GM12878 (cell line): ENCODE data around the gene HORMAD1. TPM values are rescaled to one million over a fixed set of nuclear protein-coding genes. Genes with fewer than 3 reads are reported as not detected.
A peak's percentile ranks its signal among the peaks of the same experiment; 100 is the strongest.

Experiments
- BCLAF1 ChIP-seq: fragments of 450-650 bp; IDR thresholded peaks from 2 replicates; pipeline ENCODE4 v1.6.1; 2017; ENCODE audit warnings: antibody characterized with exemption, mild to moderate bottlenecking, moderate library complexity
- BMI1 ChIP-seq: fragments of 450-650 bp; IDR thresholded peaks from 2 replicates; pipeline ENCODE4 v1.6.1; 2016; ENCODE audit warnings: mild to moderate bottlenecking, moderate library complexity, borderline replicate concordance
- CEBPB ChIP-seq, 2 experiments: fragments of 150-350 bp in 1 of 2; IDR thresholded peaks; 2 replicates each; pipeline ENCODE4 v1.6.1; 2012 to 2014; ENCODE audit warnings: low read depth in 2 of 2, low read length in 2 of 2, borderline replicate concordance in 1 of 2, inconsistent platforms in 1 of 2
- CHD4 ChIP-seq: fragments of 200-600 bp; sonication (generic); IDR thresholded peaks from 2 replicates; pipeline ENCODE4 v1.6.1; 2016; ENCODE audit warnings: mild to moderate bottlenecking
- ETV6 ChIP-seq, 2 experiments: fragments of 450-650 bp in 1 of 2; IDR thresholded peaks in 1 of 2; conservative IDR thresholded peaks in 1 of 2; 2 replicates each; pipeline ENCODE4 v1.6.1; 2014; ENCODE audit warnings: antibody characterized with exemption in 1 of 2, borderline replicate concordance in 1 of 2, low read depth in 1 of 2, mild to moderate bottlenecking in 1 of 2, moderate library complexity in 1 of 2
- EZH2 ChIP-seq: IDR thresholded peaks from 2 replicates; pipeline ENCODE4 v1.6.1; 2012; ENCODE audit warnings: low read depth, mild to moderate bottlenecking, control low read depth, inconsistent platforms, low read length, borderline replicate concordance; ENCODE audit not compliant: control insufficient read depth
- HCFC1 ChIP-seq: fragments of 150-350 bp; IDR thresholded peaks from 2 replicates; pipeline ENCODE4 v1.6.1; 2014; ENCODE audit warnings: low read length
- JUNB ChIP-seq: IDR thresholded peaks from 2 replicates; pipeline ENCODE4 v1.6.1; 2016; ENCODE audit warnings: antibody characterized with exemption, mild to moderate bottlenecking
- MXI1 ChIP-seq: fragments of 150-350 bp; IDR thresholded peaks from 2 replicates; pipeline ENCODE4 v1.6.1; 2011; ENCODE audit warnings: low read depth, mild to moderate bottlenecking, inconsistent platforms, low read length, improper control_type of control experiment
- MYB ChIP-seq: fragments of 150-350 bp; IDR thresholded peaks from 2 replicates; pipeline ENCODE4 v1.6.1; 2014; ENCODE audit warnings: mild to moderate bottlenecking, low read depth, low read length, borderline replicate concordance
- NR2C2 ChIP-seq: IDR thresholded peaks from 2 replicates; pipeline ENCODE4 v1.6.1; 2011; ENCODE audit warnings: borderline replicate concordance, low read depth; ENCODE audit not compliant: control insufficient read depth, insufficient read length
- POLR2AphosphoS2 ChIP-seq: IDR thresholded peaks from 2 replicates; pipeline ENCODE4 v1.6.1; 2011; ENCODE audit warnings: low read depth, mild to moderate bottlenecking, low read length, improper control_type of control experiment, moderate library complexity
- RCOR1 ChIP-seq: conservative IDR thresholded peaks from 2 replicates; pipeline ENCODE4 v1.6.1; 2012; ENCODE audit warnings: low read depth, low read length, improper control_type of control experiment
- SMAD1 ChIP-seq: fragments of 450-650 bp; IDR thresholded peaks from 2 replicates; pipeline ENCODE4 v1.6.1; 2018; ENCODE audit warnings: mild to moderate bottlenecking, low read depth; ENCODE audit not compliant: partially characterized antibody
- SPI1 ChIP-seq: IDR thresholded peaks from 2 replicates; pipeline ENCODE4 v1.6.1; 2011; ENCODE audit warnings: low read depth, mild to moderate bottlenecking, low read length, moderate library complexity, borderline replicate concordance; ENCODE audit not compliant: insufficient read depth
- SUZ12 ChIP-seq: fragments of 200-600 bp; sonication (generic); IDR thresholded peaks from one replicate; pipeline ENCODE4 v1.6.1; 2018; ENCODE audit warnings: antibody characterized with exemption, mild to moderate bottlenecking; ENCODE audit not compliant: unreplicated experiment
- TARDBP ChIP-seq: IDR thresholded peaks from 2 replicates; pipeline ENCODE4 v1.6.1; 2016; ENCODE audit warnings: borderline replicate concordance
- ZNF207 ChIP-seq: fragments of 450-650 bp; IDR thresholded peaks from 2 replicates; pipeline ENCODE4 v1.6.1; 2014; ENCODE audit warnings: antibody characterized with exemption, mild to moderate bottlenecking, borderline replicate concordance
- polyA plus RNA-seq, 11 experiments: library from polyadenylated mRNA; depleted of rRNA in 4 of 11; unstranded in 6 of 11; stranded (reverse) in 5 of 11; fragments of >200 nt; fragmentation: Nextera tagmentation in 4 of 11; fragmentation: Illumina TruSeq in 1 of 11; extraction: Ambion mirVana in 4 of 11; extraction: Trizol in 1 of 11; gene quantifications; 1 replicate in 1 of 11; 2 replicates in 10 of 11; pipeline versions ENCODE4 v1.2.1 to v1.2.3, GENCODE V29; 2011 to 2016; ENCODE audit warnings: inconsistent platforms in 2 of 11, missing spikeins in 2 of 11, low read depth in 1 of 11
- total RNA-seq, 4 experiments: library from RNA; depleted of rRNA in 3 of 4; stranded (reverse); fragments of >200 nt in 3 of 4; fragmentation: Illumina TruSeq in 1 of 4; extraction: Trizol in 1 of 4; gene quantifications; 2 replicates each; pipeline versions ENCODE4 v1.2.1 to v1.2.3, GENCODE V29; 2013 to 2021
- TF ChIP-seq, protein P1 (sequence below): IDR thresholded peaks from 2 replicates; pipeline ENCODE4 v1.6.1; 2011; ENCODE audit warnings: borderline replicate concordance, low read depth, mild to moderate bottlenecking, moderate library complexity, low read length; ENCODE audit not compliant: insufficient read depth, poor library complexity, severe bottlenecking
- TF ChIP-seq, protein P2 (sequence below): IDR thresholded peaks from 2 replicates; pipeline ENCODE4 v1.6.1; 2012; ENCODE audit warnings: low read depth, low read length, improper control_type of control experiment
- TF ChIP-seq, protein P3 (sequence below): IDR thresholded peaks from 2 replicates; pipeline ENCODE4 v1.6.1; 2012; ENCODE audit warnings: low read depth, low read length, improper control_type of control experiment

Gene HORMAD1
- total and polyA plus RNA-seq, 10 of the 15 experiments (the other 5 are each of a cell fraction or from before 2014, with no cell fraction given) = 0.08 to 0.22 (median 0.20) TPM; not detected in 6

DNA sequence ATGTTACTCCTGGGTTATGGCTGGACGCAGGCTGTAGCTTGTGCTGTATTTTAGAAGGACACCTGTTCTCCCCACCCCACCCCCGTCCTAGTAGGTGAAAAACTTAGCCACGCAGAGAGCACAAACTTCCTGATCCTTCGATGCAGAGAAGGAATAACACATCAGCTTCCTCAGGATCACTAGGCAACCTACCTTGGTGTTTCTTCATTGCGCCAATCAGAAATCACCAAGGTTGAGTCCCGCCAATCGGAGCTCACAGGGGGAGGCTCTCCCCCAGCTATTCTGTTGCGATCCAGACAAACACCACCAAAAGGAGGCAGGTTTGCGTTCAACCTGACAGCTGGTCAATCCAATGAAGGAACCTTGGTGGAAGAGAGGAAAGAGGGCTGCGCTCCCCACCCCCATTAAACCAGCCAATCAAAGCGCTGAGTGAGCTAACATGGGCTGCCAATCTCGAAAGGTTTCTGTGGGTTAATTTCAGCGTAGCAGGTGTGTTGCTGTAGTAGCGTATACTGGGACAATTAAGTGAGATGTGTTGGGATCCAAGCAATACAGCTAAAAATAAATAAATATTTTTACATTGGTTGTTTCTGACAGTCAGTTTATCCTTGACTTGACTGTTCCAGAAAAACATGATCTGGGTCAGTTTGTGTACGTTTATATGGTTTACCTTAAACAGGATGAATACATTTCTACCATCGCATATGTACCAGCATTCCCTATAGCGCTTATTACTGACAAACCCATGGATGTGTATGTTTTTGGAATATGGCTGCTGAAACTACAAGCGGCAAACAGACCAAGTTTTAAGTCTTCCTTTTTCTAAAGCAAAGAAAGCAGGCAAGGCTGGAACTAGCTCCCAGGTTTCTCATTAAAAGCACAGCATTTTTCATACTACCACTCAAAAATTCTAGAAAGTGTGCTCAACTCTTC is 23.4 kb downstream of the HORMAD1 start, which contains the start of gene GOLPH3L (continued):
- TF ChIP-seq MXI1 (0 out of 2 replicates have a peak, but pooled peaks have one; percentile 39), CHD4 (no peak), CEBPB (IDR thresholded peaks at IDR 0.05; ENCODE audit: borderline replicate concordance in 1 of 2, low read depth in 2 of 2, low read length in 2 of 2) (no peak), SMAD1 (no peak), TARDBP (no peak), ETV6 (conservative IDR thresholded peaks at IDR 0.05 in 1 of 2, IDR thresholded peaks at IDR 0.05 in 1 of 2; ENCODE audit: borderline replicate concordance in 1 of 2, low read depth in 1 of 2) (no peak), HCFC1 (no peak), EZH2 (no peak), RCOR1 (no peak), ZNF207 (no peak), JUNB (no peak), BCLAF1 (no peak), POLR2AphosphoS2 (peak; percentile 19; the same call in 1 of the 2 replicates), SUZ12 (no peak), NR2C2 (no peak), SPI1 (no peak), BMI1 (no peak), MYB (no peak)
- TF ChIP-seq, protein P1, sequence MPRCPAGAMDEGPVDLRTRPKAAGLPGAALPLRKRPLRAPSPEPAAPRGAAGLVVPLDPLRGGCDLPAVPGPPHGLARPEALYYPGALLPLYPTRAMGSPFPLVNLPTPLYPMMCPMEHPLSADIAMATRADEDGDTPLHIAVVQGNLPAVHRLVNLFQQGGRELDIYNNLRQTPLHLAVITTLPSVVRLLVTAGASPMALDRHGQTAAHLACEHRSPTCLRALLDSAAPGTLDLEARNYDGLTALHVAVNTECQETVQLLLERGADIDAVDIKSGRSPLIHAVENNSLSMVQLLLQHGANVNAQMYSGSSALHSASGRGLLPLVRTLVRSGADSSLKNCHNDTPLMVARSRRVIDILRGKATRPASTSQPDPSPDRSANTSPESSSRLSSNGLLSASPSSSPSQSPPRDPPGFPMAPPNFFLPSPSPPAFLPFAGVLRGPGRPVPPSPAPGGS = no peak
- TF ChIP-seq, protein P2, sequence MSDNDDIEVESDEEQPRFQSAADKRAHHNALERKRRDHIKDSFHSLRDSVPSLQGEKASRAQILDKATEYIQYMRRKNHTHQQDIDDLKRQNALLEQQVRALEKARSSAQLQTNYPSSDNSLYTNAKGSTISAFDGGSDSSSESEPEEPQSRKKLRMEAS = no peak
- TF ChIP-seq, protein P3, sequence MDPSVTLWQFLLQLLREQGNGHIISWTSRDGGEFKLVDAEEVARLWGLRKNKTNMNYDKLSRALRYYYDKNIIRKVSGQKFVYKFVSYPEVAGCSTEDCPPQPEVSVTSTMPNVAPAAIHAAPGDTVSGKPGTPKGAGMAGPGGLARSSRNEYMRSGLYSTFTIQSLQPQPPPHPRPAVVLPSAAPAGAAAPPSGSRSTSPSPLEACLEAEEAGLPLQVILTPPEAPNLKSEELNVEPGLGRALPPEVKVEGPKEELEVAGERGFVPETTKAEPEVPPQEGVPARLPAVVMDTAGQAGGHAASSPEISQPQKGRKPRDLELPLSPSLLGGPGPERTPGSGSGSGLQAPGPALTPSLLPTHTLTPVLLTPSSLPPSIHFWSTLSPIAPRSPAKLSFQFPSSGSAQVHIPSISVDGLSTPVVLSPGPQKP = no peak
